ENCODE data around the gene MAP2K4.

The MAP2K4 gene

GRCh38 chr17:12085076-12085949 lies 64.6 kb downstream of the MAP2K4 start:
- no peak for TF ChIP-seq CTCF (IDR thresholded peaks at IDR 0.05)
- no peaks in the 10 kb centered on the region for H3K27me3 ChIP-seq

GRCh38 chr17:12088035-12088434 lies 67.4 kb downstream of the MAP2K4 start:
- Histone ChIP-seq H3K36me3 (peaks cover 19% of the 10 kb centered on the region), H3K27me3 (no peaks in the 10 kb centered on the region), H3K4me1 (ENCODE audit: control insufficient read depth in 1 of 2, insufficient read depth in 1 of 2, low read depth in 1 of 2, low read length in 1 of 2) (no peaks in the 10 kb centered on the region), H3K27ac (no peak overlapping the region), H3K4me3 (ENCODE audit: low read depth in 1 of 2, low read length in 1 of 2) (no peak overlapping the region), H3K9me3 (no peaks in the 10 kb centered on the region)
- no peak for TF ChIP-seq CTCF (IDR thresholded peaks at IDR 0.05)

More at GRCh38 chr17:12085076-12085949, 64.6 kb downstream of the MAP2K4 start:
- H3K36me3 ChIP-seq, result peaks cover 25% of the 10 kb centered on the region
- H3K4me3 ChIP-seq (ENCODE audit: low read depth in 1 of 2, low read length in 1 of 2), result no peak overlapping the region
- H3K9me3 ChIP-seq, result no peaks in the 10 kb centered on the region
- no peaks in the 10 kb centered on the region for H3K4me1 ChIP-seq (ENCODE audit: control insufficient read depth in 1 of 2, insufficient read depth in 1 of 2, low read depth in 1 of 2, low read length in 1 of 2)
- no peak overlapping the region for H3K27ac ChIP-seq

DNA sequence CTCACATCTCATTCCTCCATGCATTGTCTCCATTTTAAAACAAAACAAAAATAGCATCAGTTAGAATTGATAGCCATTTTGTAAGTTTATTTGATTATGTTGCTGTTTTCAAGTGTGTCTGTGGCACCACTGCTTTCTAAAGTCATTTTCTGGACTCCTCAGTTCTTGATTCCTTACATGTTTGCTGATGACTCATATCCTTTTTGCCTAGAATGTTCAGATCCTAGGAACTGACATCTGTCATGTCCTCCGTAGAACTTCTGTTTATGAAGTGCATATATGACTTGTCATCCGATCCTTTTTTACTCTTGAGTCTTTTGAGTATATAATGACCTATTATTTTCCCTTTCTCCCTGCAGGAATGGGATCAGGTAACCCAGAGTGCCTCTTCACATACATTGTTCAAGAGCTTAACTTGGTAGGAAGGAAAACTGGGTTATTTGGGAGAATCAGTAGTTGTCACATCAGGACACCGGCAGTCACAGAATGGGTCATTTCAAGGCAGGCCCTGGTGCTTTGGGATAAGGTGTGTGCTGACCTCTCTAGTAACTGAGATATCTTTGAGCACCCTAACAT lies 69.2 kb downstream of the MAP2K4 start:
- TF ChIP-seq CTCF (IDR thresholded peaks at IDR 0.05), result no peak
- Histone ChIP-seq H3K27me3 (no peaks in the 10 kb centered on the region), H3K9me3 (no peaks in the 10 kb centered on the region), H3K27ac (no peak overlapping the region), H3K4me3 (ENCODE audit: low read depth in 1 of 2, low read length in 1 of 2) (no peak overlapping the region), H3K4me1 (ENCODE audit: control insufficient read depth in 1 of 2, insufficient read depth in 1 of 2, low read depth in 1 of 2, low read length in 1 of 2) (no peaks in the 10 kb centered on the region), H3K36me3 (peaks cover 6% of the 10 kb centered on the region)

GRCh38 chr17:12094336-12094735 lies 73.7 kb downstream of the MAP2K4 start:
- Histone ChIP-seq H3K4me3 (ENCODE audit: low read depth in 1 of 2, low read length in 1 of 2) (no peak overlapping the region), H3K36me3 (peaks cover 23% of the 10 kb centered on the region), H3K27ac (no peak overlapping the region), H3K9me3 (no peaks in the 10 kb centered on the region), H3K4me1 (ENCODE audit: control insufficient read depth in 1 of 2, insufficient read depth in 1 of 2, low read depth in 1 of 2, low read length in 1 of 2) (no peaks in the 10 kb centered on the region), H3K27me3 (no peaks in the 10 kb centered on the region)
- TF ChIP-seq CTCF (IDR thresholded peaks at IDR 0.05), result no peak

DNA sequence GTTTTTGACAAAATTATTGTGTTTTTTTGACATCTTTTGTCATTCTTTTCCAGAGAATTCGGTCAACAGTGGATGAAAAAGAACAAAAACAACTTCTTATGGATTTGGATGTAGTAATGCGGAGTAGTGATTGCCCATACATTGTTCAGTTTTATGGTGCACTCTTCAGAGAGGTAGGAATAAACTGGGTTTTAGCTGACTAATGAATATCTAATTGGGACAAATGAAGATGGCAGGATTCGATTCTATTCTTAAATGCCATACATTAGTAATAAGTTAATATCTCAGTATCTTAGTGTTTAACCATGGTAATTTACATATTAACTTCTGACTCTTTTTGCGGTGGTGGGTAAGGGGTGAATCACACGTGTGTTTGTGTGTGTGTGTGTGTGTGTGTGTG lies 74.8 kb downstream of the MAP2K4 start:
- Histone ChIP-seq H3K4me3 (ENCODE audit: low read depth in 1 of 2, low read length in 1 of 2) (no peak overlapping the region), H3K4me1 (ENCODE audit: control insufficient read depth in 1 of 2, insufficient read depth in 1 of 2, low read depth in 1 of 2, low read length in 1 of 2) (no peaks in the 10 kb centered on the region), H3K27me3 (no peaks in the 10 kb centered on the region), H3K36me3 (peaks cover 18% of the 10 kb centered on the region), H3K9me3 (no peaks in the 10 kb centered on the region), H3K27ac (no peak overlapping the region)
- no peak for TF ChIP-seq CTCF (IDR thresholded peaks at IDR 0.05)

Measured in neutrophil (primary cell).